Hematopoietic multipotent progenitor cell treated with erythropoietin and hydrocortisone succinate and interleukin-3 and kit ligand, for 4 days (in vitro differentiated cells): ENCODE data around the gene TREM1.

Experiments
- DNase-seq: peaks from one replicate; pipeline ENCODE4 v3.0.0-alpha.2; 2015

Gene TREM1

DNA sequence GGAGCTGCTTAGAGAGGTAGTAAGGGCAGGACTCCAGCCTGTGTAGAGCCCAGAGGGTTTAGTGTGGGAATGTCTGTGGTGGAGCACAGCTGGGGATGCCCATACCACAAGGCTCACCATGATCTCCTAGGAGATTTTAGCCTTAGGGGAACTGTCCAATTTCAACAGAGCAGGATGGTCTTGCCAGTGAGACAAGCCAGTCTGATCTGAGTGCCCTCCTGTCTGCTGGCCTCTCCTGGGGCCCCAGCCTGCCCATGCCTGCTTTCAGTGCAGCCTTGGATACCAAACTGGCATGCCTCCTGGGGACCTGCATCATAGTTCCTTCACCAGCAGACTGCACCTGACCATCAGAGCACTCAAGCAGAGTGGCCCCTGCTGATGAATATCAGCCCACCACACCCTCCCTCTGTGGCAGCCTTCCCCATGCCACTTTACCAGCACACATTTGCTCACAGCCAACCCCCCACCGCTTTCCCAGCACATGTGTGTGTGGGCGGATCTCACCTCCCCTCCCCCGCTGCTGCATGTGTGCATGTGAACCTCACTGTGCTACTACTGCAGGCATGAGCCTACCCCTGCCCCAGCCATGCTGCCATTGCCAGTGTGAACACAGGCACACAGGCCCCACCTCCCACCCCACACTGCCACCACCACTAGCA, 7.9 kb upstream of the TREM1 start:
- peak; percentile 58 for DNase-seq

- no peak for DNase-seq
Measured at GRCh38 chr6:41291717-41292116, 5.2 kb upstream of the TREM1 start.

- no peak for DNase-seq
Measured at GRCh38 chr6:41289815-41290214, 3.3 kb upstream of the TREM1 start.

- no peak for DNase-seq
Measured at GRCh38 chr6:41288754-41289129, 2.3 kb upstream of the TREM1 start.

GRCh38 chr6:41288030-41288753, 1.7 kb upstream of the TREM1 start:
- DNase-seq = no peak

DNA sequence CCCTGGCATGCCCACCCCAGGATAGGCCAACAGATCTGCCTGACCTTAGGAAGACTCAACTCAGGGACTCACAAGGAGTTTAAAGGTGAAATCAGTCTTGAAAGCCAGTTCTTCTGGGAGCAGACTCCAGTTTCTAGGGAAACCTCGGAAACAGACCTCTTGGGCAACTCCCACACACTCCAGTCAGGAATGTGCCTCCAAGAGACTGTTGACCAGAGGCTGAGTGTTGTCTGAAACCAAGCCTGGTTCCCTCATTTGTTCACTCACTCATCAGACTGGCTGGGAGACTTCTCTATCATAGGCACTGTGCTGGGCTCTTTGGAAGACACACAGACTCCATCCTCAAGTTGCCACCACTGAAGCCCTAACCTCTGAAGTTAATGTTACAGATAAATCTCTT, 1.8 kb downstream of the TREM1 start:
- no peak for DNase-seq

- DNase-seq = no peak
Measured at GRCh38 chr6:41283600-41283999, 2.9 kb downstream of the TREM1 start.

- no peak for DNase-seq
Measured at GRCh38 chr6:41280381-41281057, 6.0 kb downstream of the TREM1 start.

GRCh38 chr6:41278699-41279405, 7.6 kb downstream of the TREM1 start:
- DNase-seq = peak; percentile 97

GRCh38 chr6:41277605-41278004, 8.9 kb downstream of the TREM1 start:
- DNase-seq = no peak

DNA sequence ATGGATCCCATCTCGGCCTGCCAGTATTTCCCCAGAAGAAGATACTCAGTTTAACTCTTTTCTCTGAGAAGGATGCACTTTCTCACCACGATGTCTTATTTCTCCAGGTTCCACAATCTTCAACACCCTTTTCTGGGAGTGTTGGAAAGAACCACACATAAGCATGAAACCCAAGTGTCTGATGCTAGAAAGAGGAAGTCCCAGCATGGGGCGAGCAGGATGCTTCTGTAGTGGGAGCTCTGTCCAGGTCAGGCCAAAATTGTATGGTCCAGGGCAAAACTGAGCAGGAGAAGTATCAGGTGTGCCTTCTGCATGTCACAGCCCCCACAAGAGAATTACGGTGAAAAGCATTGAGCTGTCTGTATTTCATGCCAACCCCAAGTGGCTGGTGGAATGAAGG, 11.0 kb downstream of the TREM1 start:
- DNase-seq = no peak

- no peak for DNase-seq
Measured at GRCh38 chr6:41274256-41274655, 12.2 kb downstream of the TREM1 start.

- no peak for DNase-seq
Measured at GRCh38 chr6:41273714-41274113, 12.8 kb downstream of the TREM1 start.

DNA sequence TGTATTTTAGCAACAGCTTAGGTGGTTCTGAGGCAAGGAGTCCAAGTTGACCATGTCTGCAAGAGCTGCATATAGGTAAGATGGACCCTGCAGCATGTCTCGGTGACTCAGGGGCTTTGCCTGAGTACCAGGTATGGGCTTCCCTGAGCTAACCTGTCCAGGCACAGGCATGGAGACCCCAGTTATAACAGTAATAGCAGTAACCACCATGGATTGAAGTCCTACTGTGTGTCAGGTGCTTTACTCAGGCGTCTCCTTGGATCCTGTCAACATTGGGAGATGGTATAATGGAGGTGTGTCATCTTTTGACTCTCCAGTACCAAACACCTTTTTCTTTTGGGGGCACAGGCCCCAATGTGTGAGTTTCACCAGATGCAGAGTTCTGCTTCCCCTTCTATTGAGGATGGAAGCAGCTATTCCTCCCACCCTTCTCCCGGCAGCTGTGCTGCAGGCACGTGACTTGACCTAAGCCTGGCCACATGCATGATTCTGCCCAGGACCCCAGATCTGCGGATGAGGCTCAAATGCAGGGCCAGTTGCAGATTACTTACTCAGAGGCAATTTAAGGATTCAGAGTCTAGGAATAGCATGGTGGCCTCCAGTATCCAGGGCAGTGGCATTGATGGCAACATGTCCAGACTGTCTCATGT, 13.8 kb downstream of the TREM1 start:
- DNase-seq = no peak

GRCh38 chr6:41271901-41272395, 14.5 kb downstream of the TREM1 start:
- DNase-seq = peak; percentile 87

DNA sequence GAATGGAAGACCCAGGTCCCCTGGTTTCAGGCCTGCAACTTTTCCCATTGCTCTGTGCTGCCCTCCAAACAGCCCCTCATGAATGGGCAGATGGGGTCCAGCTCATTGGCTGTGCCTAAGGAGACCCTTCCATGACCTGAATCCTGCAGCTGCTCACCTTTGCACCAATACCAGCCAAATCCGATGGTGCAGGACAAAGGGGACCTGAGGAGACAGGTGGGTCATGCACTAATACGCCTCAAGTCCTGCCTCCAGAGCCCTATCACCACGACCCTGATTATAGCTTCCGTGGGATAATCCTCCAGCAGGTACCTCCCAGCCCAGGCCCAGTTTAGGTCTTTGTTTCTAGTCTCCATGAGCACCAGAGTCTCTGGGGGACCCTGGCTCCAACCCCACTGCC, 16.8 kb downstream of the TREM1 start:
- no peak for DNase-seq

DNA sequence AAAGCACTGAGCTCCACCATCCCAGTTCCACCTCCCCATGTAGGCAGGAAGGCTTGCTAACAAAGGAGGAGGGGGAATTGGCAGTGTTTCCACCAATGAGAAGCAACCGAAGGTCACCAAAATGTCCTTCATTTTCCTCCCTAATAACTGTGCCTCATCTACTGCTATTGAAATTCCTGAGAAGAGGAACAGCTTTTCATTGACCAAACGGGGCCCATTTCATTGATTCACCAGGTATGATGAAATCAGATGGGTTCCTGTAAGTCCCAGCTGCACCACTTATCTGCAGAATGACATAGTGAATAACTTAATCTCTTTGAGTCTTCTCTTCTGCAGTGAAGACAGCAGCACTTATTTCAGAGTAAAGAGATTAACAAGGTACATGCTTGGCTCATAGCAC, 17.3 kb downstream of the TREM1 start:
- DNase-seq = no peak

DNA sequence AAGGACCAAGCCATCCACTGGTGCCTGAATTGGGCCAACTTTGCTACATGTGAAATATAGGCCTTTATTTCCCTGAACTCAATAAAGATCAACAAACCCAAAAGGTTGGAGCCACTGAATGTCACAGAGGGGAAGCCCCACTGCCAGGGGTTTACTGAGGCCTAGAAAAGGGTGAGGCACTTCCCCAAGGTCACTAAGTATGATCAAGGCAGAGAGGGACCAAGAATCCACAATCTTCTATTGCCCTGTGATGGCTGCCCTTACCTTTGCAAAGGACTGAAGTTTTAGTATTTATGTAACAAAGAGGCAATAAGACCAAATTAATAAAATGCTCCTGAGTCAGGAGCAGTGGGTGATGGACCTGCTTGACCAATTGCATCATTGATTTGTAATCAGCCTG, 18.0 kb downstream of the TREM1 start:
- no peak for DNase-seq

DNA sequence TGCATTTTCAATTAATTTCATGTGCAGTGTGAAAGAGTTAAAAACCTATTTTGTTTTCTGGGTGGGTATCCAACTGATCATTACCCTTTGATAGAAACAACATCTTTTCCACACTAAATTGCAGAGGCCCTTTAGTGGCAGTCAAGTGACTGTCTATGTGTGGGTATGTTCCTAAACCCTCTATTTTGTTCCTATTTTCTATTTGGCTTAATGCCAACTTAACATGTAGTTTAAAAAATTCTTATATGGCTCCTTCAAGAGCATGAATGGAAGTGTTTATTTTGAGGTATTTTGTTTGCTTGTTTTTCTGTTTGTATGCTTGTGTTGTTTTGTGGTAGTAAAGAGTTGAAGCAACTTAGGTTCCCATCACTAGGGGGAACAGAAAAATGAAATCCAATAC, 19.9 kb downstream of the TREM1 start:
- DNase-seq = peak; percentile 15

DNA sequence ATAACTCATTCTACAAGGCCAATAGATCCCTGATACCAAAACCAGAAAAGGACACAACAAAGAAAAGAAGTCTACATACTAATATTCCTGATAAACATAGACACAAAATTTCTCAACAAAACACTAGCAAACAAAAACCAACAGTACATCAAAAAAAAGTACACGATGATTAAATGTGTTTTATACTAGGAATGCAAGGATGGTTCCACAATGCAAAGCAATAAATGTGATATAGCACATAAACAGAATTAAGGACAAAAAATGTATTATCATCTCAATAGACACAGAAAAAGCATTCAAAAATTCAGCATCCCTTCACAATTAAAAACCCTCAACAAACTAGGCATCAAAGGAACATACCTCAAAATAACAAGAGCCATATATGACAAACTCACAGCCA, 23.2 kb downstream of the TREM1 start:
- DNase-seq = no peak

DNA sequence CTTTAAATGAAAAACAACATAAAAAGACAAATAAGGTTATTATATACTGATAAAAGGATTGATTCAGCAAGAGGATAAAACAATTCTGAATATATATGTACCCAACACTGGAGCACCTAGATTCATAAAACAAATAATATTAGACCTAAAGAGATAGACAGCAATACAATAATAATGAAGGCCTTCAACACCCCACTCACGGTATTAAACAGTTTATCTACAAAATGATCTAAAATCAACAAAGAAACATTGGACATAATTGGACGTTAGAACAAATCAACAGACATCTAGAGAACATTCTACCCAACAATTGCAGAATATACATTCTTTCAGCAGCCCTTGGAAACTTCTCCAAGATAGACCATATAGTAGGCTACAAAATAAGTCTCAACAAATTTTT, 24.1 kb downstream of the TREM1 start:
- no peak for DNase-seq

- DNase-seq = no peak
Measured at GRCh38 chr6:41258196-41258493, 28.3 kb downstream of the TREM1 start.
